AG09319 (cell line): ENCODE measurements around the gene TMEM154.

ENCODE experiments used
- DNase-seq: peaks from one replicate; pipeline ENCODE4 v3.0.0-alpha.2; 2010; ENCODE audit warnings: low read depth; ENCODE audit errors: extremely low read depth
- TF ChIP-seq, protein P1 (sequence below): IDR thresholded peaks from 2 replicates; pipeline ENCODE4 v1.5.1; 2011; ENCODE audit warnings: low read depth, mild to moderate bottlenecking, inconsistent platforms, low read length, moderate library complexity

The TMEM154 gene

DNA sequence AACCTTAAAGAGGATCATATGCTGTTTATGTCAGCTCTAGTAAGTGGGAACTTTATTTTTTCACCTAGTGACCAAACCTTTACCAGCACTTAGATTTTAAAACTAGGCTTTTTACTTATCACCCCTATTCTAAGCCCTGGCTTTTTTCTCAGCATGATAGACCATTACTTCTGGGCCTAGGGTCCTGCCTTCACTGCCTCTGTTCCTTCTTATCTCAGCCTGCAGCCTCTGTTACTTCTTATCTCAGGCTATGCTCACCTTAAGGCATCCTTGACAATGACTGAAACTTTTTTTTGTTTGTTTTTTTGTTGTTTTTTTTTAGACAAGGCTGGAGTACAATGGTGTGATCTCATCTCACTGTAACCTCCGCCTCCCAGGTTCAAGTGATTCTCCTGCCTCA, 59.6 kb downstream of the TMEM154 start:
- TF ChIP-seq, protein P1, sequence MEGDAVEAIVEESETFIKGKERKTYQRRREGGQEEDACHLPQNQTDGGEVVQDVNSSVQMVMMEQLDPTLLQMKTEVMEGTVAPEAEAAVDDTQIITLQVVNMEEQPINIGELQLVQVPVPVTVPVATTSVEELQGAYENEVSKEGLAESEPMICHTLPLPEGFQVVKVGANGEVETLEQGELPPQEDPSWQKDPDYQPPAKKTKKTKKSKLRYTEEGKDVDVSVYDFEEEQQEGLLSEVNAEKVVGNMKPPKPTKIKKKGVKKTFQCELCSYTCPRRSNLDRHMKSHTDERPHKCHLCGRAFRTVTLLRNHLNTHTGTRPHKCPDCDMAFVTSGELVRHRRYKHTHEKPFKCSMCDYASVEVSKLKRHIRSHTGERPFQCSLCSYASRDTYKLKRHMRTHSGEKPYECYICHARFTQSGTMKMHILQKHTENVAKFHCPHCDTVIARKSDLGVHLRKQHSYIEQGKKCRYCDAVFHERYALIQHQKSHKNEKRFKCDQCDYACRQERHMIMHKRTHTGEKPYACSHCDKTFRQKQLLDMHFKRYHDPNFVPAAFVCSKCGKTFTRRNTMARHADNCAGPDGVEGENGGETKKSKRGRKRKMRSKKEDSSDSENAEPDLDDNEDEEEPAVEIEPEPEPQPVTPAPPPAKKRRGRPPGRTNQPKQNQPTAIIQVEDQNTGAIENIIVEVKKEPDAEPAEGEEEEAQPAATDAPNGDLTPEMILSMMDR: no peak

DNA sequence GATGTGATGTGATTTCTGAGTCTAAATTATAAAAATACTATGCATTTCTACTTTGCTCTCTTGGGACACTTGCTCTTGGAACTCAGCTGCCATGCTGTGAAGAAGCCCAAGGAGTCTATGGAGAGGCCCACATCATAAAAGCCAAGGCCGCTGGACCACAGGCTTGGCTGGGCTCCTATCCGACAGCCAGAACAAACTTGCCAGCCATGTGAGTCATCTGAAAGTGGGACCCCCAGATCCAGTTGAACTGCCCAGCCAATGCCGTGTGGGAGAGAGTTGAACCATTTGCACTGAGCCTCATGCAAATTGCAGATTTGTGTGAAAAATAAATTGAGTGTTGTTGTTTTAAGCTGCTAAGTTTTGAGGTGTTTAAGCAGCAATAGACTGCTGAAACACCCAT, 60.2 kb downstream of the TMEM154 start:
- TF ChIP-seq, protein P1: no peak
- DNase-seq: no peak

More for the DNA sequence above, 59.6 kb downstream of the TMEM154 start:
- DNase-seq: no peak

DNA sequence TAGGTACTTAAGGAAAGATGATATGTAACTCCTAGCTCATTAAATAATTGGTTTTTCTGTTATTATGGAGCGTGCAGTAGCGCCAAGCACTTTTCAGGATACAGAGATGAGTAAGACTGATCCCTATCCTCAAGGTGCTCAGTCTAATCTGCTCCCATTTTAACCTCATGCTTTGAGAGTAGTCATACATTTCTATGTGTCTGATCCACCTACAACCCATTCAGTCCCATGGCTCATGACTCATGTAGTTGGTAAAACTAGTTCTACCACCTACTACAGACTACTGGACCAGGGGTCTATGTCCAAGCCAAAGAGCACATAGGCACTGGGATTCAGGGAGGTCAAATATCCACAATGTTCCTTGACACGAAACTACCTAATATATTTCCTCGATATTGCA, 60.8 kb downstream of the TMEM154 start:
- no peak for DNase-seq
- TF ChIP-seq, protein P1: no peak

DNA sequence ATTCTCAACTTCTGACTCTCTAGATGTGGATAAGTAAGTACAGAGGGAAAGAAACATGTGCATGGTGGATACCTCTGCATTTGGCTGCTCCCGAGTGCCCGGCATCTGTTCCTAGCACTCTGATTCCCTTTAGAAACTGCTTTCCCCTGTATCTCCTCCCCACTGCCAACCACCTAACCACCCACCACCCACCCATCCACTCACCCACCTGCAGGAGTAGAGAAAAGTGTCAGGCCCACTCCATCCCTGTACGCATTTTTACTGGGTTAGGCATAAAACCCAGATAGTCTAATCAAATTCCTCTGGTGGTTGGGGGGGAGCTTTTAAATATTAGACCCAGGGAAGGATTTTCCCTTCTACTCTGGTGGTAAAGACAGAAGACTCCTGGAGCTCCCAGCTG, 63.0 kb downstream of the TMEM154 start:
- no peak for DNase-seq

DNA sequence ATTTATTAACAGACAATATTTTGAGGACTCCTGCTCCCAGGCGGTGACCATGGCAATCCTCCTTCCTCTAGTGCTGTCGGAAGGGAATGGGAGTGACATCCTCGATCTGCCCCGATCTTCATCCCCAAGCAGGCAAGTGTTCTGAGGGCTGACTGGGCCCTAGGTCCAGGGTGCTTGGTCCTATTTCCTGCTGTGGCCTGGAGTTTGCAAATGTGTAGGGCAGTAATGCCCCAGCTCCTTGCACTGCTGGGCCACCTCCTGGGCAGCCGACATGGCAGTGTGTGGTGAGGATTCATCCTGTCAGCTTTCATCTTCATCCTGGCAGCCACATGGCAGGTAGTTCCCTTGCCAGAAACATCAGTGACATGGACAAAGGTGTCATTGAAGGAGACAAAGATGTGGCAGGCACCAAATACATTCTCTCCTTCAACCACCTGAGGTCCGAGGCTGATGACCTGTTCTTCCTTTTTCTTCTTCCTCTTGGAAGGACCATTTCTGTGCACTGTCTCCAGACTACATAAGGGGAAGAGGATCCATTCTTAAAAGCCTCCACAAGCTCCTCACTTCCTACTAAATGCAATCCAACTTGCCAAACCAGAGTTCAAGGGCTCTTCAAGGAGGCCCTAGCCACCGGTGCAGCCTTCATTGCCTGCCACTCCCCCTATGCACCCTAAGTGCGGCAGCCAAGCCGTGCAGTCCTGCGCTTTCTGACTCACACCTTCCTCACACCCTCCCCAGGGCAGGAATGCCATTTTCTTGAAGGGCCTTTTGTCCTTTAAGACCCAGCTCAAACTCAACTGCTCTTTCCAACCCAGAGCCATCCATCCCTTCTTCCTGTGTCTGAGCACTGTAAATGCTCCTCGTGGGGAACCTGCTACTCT, 65.7 kb downstream of the TMEM154 start:
- TF ChIP-seq, protein P1: no peak
- no peak for DNase-seq

More for the DNA sequence above, 63.0 kb downstream of the TMEM154 start:
- TF ChIP-seq, protein P1: no peak

DNA sequence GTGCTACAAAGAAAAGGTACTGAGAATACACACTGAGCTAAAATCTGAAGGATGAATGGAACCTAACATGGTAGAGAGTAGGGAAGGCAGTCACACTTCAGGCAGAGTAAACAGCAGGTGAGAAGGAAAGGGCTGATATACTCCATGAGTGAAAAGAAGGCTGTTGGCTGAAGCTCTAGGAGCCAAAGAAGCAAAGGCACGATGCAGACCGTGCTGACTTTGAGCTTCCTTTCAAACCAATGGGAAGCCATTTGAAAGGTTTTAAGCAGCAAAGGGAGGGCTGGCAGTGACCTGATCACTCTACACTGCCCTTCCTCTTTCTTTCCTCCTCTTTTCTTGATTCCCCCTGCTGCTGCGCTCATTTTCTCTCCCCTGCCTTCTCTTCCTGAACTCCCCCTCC, 66.4 kb downstream of the TMEM154 start:
- DNase-seq: no peak
- TF ChIP-seq, protein P1: no peak

DNA sequence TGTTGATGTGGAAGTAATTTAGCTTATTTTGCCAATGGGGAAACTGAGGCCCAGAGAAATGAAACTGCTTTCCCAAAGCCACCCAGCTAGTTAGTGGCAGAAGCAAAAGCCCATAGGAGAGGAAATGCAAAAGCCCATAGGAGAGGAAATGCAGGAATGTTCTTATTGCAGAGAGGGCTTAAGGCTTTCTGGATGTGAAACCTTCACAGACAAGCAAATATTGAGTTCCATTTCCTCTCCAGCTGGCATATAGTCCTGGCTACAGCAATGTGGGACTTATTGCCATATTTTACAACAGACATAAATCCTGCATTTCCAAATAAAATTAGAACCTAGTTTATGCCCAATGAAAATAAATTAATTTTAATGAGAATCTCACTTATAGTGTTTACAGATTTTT, 69.7 kb downstream of the TMEM154 start:
- DNase-seq: no peak
- TF ChIP-seq, protein P1: no peak
